ENCODE results near the gene KCTD10.
A peak's percentile ranks its signal among the peaks of the same experiment; 100 is the strongest.

KCTD10 gene

GRCh38 chr12:109477185-109477962 lies at the start of gene KCTD10, which contains the start of gene UBE3B:
Gene KCTD10 (minus strand): TSS chr12:109477300. CDS start chr12:109477262, 38 bp downstream.
Gene UBE3B (plus strand): TSS chr12:109477634. CDS start chr12:109483552, 5,918 bp downstream.
- no peak for FAIRE-seq

DNA sequence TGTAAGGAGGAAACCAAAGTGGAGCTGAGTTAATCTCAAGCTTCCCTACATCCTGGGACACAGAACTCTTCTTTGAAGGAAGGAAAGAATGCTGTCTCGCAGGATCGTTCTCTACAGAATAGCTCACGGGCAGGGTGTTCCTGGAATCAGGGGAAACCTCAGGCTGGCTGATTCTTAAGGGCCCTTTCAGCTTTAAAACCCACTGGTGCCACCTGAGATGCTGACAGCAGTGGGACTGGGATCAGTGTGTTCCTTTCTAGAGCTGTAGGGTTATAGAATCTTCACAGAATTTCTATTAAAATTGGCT lies 48.1 kb upstream of the KCTD10 start:
- FAIRE-seq, result no peak

- no peak for FAIRE-seq
Measured at GRCh38 chr12:109524466-109525278, 47.6 kb upstream of the KCTD10 start.

- FAIRE-seq, result no peak
Measured at GRCh38 chr12:109523504-109523903, 46.4 kb upstream of the KCTD10 start.

- FAIRE-seq, result no peak
Measured at GRCh38 chr12:109523071-109523470, 46.0 kb upstream of the KCTD10 start.

GRCh38 chr12:109521831-109522230 lies 44.7 kb upstream of the KCTD10 start:
- no peak for FAIRE-seq

GRCh38 chr12:109519787-109520186 lies 42.7 kb upstream of the KCTD10 start:
- FAIRE-seq, result no peak

GRCh38 chr12:109518820-109519665 lies 41.9 kb upstream of the KCTD10 start:
- FAIRE-seq, result peak; percentile 82

DNA sequence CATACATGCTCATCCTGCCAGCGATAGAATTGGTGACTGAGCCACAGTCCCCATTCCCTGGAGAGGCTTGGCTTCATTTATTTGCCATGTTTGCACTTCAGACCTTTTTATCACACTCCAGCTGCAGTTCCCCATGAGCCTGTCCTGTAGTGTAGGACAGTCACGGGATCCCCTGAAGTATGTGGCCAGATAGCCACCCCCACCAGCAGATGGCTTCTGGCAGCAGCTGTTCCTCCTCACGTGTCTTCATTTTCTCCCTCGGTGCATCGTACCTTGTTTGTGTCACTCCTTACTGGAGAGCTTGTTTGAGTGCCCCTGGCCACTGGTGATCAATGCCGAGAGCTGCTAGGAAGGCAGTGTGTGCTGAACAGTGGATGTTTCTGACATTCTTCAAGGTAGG lies 40.5 kb upstream of the KCTD10 start:
- no peak for FAIRE-seq

GRCh38 chr12:109513977-109514376 lies 36.9 kb upstream of the KCTD10 start:
- no peak for FAIRE-seq

DNA sequence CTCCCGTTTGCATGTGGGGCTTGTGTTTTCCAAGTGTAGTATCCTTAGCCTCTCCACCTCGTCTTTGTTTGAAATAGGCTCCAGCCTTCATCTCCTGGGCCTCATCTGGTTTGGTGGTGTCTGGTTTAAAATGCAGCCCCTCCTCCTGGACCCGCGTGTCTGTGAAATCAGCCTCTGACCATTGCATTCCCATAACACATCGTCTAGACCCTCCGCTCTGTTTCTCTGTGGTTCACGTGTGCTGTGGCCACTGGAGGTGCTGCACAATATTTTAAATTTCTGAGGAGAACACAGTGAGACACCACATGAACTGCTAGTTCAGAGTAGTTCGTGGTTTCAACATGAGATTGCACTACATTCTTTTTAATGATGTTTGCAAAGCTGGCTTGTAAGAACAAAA lies 36.0 kb upstream of the KCTD10 start:
- FAIRE-seq, result no peak

- FAIRE-seq, result no peak
Measured at GRCh38 chr12:109512608-109513007, 35.5 kb upstream of the KCTD10 start.

- no peak for FAIRE-seq
Measured at GRCh38 chr12:109510196-109510595, 33.1 kb upstream of the KCTD10 start.

DNA sequence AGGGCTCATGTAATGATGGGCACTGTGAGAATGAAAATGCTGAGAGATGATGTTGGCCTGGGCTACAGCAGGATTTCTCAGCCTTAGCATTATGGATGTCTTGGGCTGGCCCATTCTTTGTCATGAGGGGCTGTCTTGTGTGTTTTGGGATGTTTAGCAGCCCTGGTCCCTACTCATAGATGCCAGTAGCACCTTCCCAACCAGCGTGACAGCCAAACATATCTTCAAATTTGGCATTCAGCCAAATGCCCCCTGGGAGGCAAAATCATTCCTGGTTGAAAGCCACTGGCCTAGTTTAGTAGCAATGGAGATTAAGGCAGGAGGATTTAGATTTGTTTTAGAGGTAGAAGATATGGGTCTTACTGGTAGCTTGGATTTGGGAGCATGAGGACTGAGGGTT lies 27.0 kb upstream of the KCTD10 start:
- FAIRE-seq, result no peak

- FAIRE-seq, result no peak
Measured at GRCh38 chr12:109503611-109504010, 26.5 kb upstream of the KCTD10 start.

GRCh38 chr12:109502332-109502731 lies 25.2 kb upstream of the KCTD10 start:
- no peak for FAIRE-seq

- no peak for FAIRE-seq
Measured at GRCh38 chr12:109501299-109501698, 24.2 kb upstream of the KCTD10 start.

GRCh38 chr12:109500406-109501185 lies 23.5 kb upstream of the KCTD10 start:
- no peak for FAIRE-seq

DNA sequence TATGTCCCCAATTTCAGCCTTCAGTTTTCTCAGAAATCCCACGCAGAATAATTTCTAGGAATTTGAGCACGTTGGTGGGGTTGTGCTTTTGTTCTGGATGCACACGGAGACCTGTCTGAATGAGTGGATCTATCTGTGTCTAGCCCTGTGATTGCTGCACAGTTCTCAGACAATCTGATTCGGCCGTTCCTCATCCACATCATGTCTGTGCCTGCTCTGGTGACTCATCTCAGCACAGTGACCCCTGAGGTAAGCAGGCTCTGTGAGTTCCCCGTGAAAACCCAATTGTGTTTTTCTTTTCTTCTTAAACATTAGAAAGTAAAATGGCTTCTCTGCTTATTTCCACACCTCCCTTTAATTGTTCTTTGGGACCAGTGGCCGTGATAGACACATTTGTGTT lies 20.6 kb upstream of the KCTD10 start:
- no peak for FAIRE-seq

- no peak for FAIRE-seq
Measured at GRCh38 chr12:109496306-109496705, 19.2 kb upstream of the KCTD10 start.

DNA sequence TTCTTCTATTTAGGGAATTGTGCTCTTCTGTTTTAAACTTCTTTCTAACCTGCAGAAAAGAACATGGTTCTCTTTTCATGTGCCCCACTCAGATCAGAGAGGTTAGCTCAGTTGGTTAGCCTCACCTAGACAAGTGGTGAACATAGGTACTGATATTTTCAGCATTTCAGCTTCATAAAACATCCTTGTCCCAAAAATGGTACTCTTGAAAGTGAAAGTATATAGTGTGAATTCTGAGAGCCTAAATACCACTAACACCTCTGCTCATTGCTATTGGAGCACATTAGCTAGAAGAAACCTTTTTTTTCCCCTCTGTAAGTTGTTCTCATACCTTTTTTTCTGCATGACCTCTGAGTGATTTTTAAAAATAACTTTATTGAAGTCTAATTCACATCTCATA lies 17.9 kb upstream of the KCTD10 start:
- no peak for FAIRE-seq

GRCh38 chr12:109494348-109494881 lies 17.3 kb upstream of the KCTD10 start:
- FAIRE-seq, result no peak

All from TTC549 (cell line).